Neural cell (in vitro differentiated cells): ENCODE data around the gene SLC1A2. TPM values are rescaled to one million over a fixed set of nuclear protein-coding genes. Genes with fewer than 3 reads are reported as not detected.

Experiments
- H2AFZ ChIP-seq: fragments of 200-600, 300-800 bp; sonication (generic), shearing (Covaris generic); 2 replicates; pipeline ENCODE4 v1.6.0; 2014; ENCODE audit warnings: low read depth, mild to moderate bottlenecking, antibody characterized with exemption, low read length, moderate library complexity
- H3F3A ChIP-seq: fragments of 200-600 bp; shearing (Covaris generic); 2 replicates; pipeline ENCODE4 v1.6.1; 2016; ENCODE audit warnings: mild to moderate bottlenecking, moderate library complexity, mixed read lengths, antibody characterized with exemption, low read length; ENCODE audit not compliant: insufficient read depth, poor library complexity, severe bottlenecking
- H3K27ac ChIP-seq: fragments of 200-600, 300-800 bp; sonication (generic), shearing (Covaris generic); 2 replicates; pipeline ENCODE4 v1.5.1; 2014; ENCODE audit warnings: mild to moderate bottlenecking, low read length, moderate library complexity
- H3K27me3 ChIP-seq: fragments of 300-800, 200-600 bp; sonication (generic), shearing (Covaris generic); 2 replicates; pipeline ENCODE4 v1.6.0; 2014; ENCODE audit warnings: mild to moderate bottlenecking, low read depth, low read length, moderate library complexity; ENCODE audit not compliant: insufficient read depth
- H3K36me3 ChIP-seq: fragments of 300-800, 200-600 bp; sonication (generic), shearing (Covaris generic); 2 replicates; pipeline ENCODE4 v1.5.1; 2014; ENCODE audit warnings: mild to moderate bottlenecking, antibody characterized with exemption, low read length, moderate library complexity; ENCODE audit not compliant: insufficient read depth
- H3K4me2 ChIP-seq: fragments of 300-800, 200-600 bp; sonication (generic), shearing (Covaris generic); 2 replicates; pipeline ENCODE4 v1.6.0; 2014; ENCODE audit warnings: mild to moderate bottlenecking, low read length
- H3K4me3 ChIP-seq: fragments of 300-800, 200-600 bp; sonication (generic), shearing (Covaris generic); 2 replicates; pipeline ENCODE4 v1.5.1; 2014; ENCODE audit warnings: mild to moderate bottlenecking, low read length, moderate library complexity
- H3K79me2 ChIP-seq: fragments of 200-600 bp; shearing (Covaris generic); replicated peaks from 2 replicates; pipeline ENCODE4 v1.6.0; 2014; ENCODE audit warnings: mild to moderate bottlenecking, low read length, moderate library complexity; ENCODE audit not compliant: insufficient read depth
- H3K9ac ChIP-seq: fragments of 300-800, 200-600 bp; sonication (generic), shearing (Covaris generic); 2 replicates; pipeline ENCODE4 v1.6.1; 2016; ENCODE audit warnings: mild to moderate bottlenecking, low read length, mixed read lengths
- H3K9me2 ChIP-seq: fragments of 200-600 bp; shearing (Covaris generic); 2 replicates; pipeline ENCODE4 v1.6.1; 2016; ENCODE audit warnings: mild to moderate bottlenecking, low read length, mixed read lengths; ENCODE audit not compliant: insufficient read depth
- H3K9me3 ChIP-seq: fragments of 200-600, 300-800 bp; sonication (generic), shearing (Covaris generic); 2 replicates; pipeline ENCODE4 v1.6.1; 2016; ENCODE audit warnings: mild to moderate bottlenecking, mixed run types, low read length, moderate library complexity, mixed read lengths
- H4K20me1 ChIP-seq: fragments of 200-600 bp; shearing (Covaris generic); 2 replicates; pipeline ENCODE4 v1.6.1; 2016; ENCODE audit warnings: mild to moderate bottlenecking, mixed run types; ENCODE audit not compliant: insufficient read depth
- CTCF ChIP-seq: fragments of 450-650 bp; IDR thresholded peaks from 2 replicates; pipeline ENCODE4 v1.5.1; 2014; ENCODE audit warnings: antibody characterized with exemption, mild to moderate bottlenecking, moderate library complexity; ENCODE audit not compliant: poor library complexity, severe bottlenecking
- EP300 ChIP-seq: fragments of 450-650 bp; conservative IDR thresholded peaks from 2 replicates; pipeline ENCODE4 v1.6.1; 2014; ENCODE audit warnings: antibody characterized with exemption, mild to moderate bottlenecking, moderate library complexity; ENCODE audit not compliant: poor library complexity, severe bottlenecking
- EZH2 ChIP-seq: fragments of 200-600, 300-800 bp; shearing (Covaris generic), sonication (generic); IDR thresholded peaks from 2 replicates; pipeline ENCODE4 v1.6.1; 2014; ENCODE audit warnings: antibody characterized with exemption, low read length, borderline replicate concordance, mild to moderate bottlenecking; ENCODE audit not compliant: insufficient read depth, poor library complexity, severe bottlenecking
- MXI1 ChIP-seq: fragments of 450-650 bp; conservative IDR thresholded peaks from 2 replicates; pipeline ENCODE4 v1.6.1; 2014; ENCODE audit warnings: antibody characterized with exemption, mild to moderate bottlenecking; ENCODE audit not compliant: poor library complexity, severe bottlenecking
- POLR2AphosphoS5 ChIP-seq: IDR thresholded peaks from 2 replicates; pipeline ENCODE4 v1.6.1; 2012
- RAD21 ChIP-seq: fragments of 450-650 bp; conservative IDR thresholded peaks from 2 replicates; pipeline ENCODE4 v1.6.1; 2014; ENCODE audit warnings: antibody characterized with exemption, mild to moderate bottlenecking, moderate library complexity
- REST ChIP-seq: IDR thresholded peaks from 2 replicates; pipeline ENCODE4 v1.6.1; 2012; ENCODE audit warnings: borderline replicate concordance
- SMC3 ChIP-seq: fragments of 450-650 bp; conservative IDR thresholded peaks from 2 replicates; pipeline ENCODE4 v1.6.1; 2014; ENCODE audit warnings: antibody characterized with exemption, mild to moderate bottlenecking, moderate library complexity; ENCODE audit not compliant: poor library complexity
- TAF1 ChIP-seq: IDR thresholded peaks from 2 replicates; pipeline ENCODE4 v1.6.1; 2012; ENCODE audit warnings: low read depth
- polyA plus RNA-seq: library from polyadenylated mRNA; depleted of rRNA; stranded (reverse); fragments of >200 nt; gene quantifications from 2 replicates; pipeline ENCODE4 v1.2.3, GENCODE V29; 2014

The SLC1A2 gene
- polyA plus RNA-seq, 1 donor from 2014 or later = 134 TPM

GRCh38 chr11:35230388-35230787, 189.0 kb downstream of the SLC1A2 start:
- TF ChIP-seq MXI1 (no peak), POLR2AphosphoS5 (no peak), TAF1 (no peak), EZH2 (no peak), CTCF (no peak), RAD21 (no peak), SMC3 (no peak), EP300 (no peak), REST (no peak)
- no peak overlapping the region for H3K4me3 ChIP-seq
- H3K9ac ChIP-seq = no peak overlapping the region
- H3K36me3 ChIP-seq = no peaks in the 10 kb centered on the region
- H3K27ac ChIP-seq = no peak overlapping the region
- no peaks in the 10 kb centered on the region for H3K9me2 ChIP-seq
- H3K27me3 ChIP-seq = no peaks in the 10 kb centered on the region
- no peak overlapping the region for H3K4me2 ChIP-seq
- no peaks in the 10 kb centered on the region for H3K79me2 ChIP-seq
- H3K9me3 ChIP-seq = no peaks in the 10 kb centered on the region
- H4K20me1 ChIP-seq = no peaks in the 10 kb centered on the region
- H2AFZ ChIP-seq = no peak overlapping the region
- H3F3A ChIP-seq = no peaks in the 10 kb centered on the region

- Histone ChIP-seq H3K79me2 (no peaks in the 10 kb centered on the region), H3K4me2 (no peak overlapping the region), H2AFZ (no peak overlapping the region), H3K4me3 (no peak overlapping the region), H3F3A (no peaks in the 10 kb centered on the region), H3K9me3 (no peaks in the 10 kb centered on the region), H3K27ac (no peak overlapping the region), H3K36me3 (no peaks in the 10 kb centered on the region), H3K27me3 (no peaks in the 10 kb centered on the region), H3K9me2 (no peaks in the 10 kb centered on the region), H3K9ac (no peak overlapping the region), H4K20me1 (no peaks in the 10 kb centered on the region)
- TF ChIP-seq TAF1 (no peak), EZH2 (no peak), MXI1 (no peak), SMC3 (no peak), POLR2AphosphoS5 (no peak), RAD21 (no peak), REST (no peak)
Observed at GRCh38 chr11:35228328-35228725, 191.0 kb downstream of the SLC1A2 start.
